Upper lobe of left lung (tissue), 4 donors: ENCODE measurements around the gene SPACA7.

Experiments
- CTCF ChIP-seq, 6 experiments: fragments of 450-650 bp in 4 of 6; fragments of 200-600 bp in 2 of 6; sonication (generic) in 2 of 6; IDR thresholded peaks; one replicate each; pipeline ENCODE4 v1.5.1; 2016 to 2019; ENCODE audit warnings: antibody characterized with exemption in 6 of 6
- POLR2A ChIP-seq, 4 donors: fragments of 450-650 bp; IDR thresholded peaks; one replicate each; pipeline ENCODE4 v1.5.1; 2016 to 2017; ENCODE audit warnings: antibody characterized with exemption in 4 of 4, mild to moderate bottlenecking in 2 of 4

GRCh38 chr13:112431734-112432133, 55.6 kb downstream of the SPACA7 start:
- TF ChIP-seq POLR2A (IDR thresholded peaks at IDR 0.05) (no peak), CTCF (IDR thresholded peaks at IDR 0.05) (no peak)
